K562 (cell line): Measurements from ENCODE around the gene ANO1. TPM values are rescaled to one million over a fixed set of nuclear protein-coding genes. Genes with fewer than 3 reads are reported as not detected.

Source experiments
- ATAC-seq: fragments of 200-7000 bp; cut with Tn5 transposase; 3 replicates; pipeline ENCODE4 v1.9.1; 2020; ENCODE audit warnings: moderate library complexity
- BruUV-seq: library from RNA; stranded (reverse); fragments of 400-500 nt; replicated peaks from 2 replicates; lab custom pipeline; 2021; lab: Mats Ljungman, UMichigan
- CTCF ChIA-PET: fragments of 300-600 bp; formaldehyde crosslinking; extraction: SDS; loops from one replicate; lab custom pipeline; 2021; ENCODE audit warnings: low intra/inter-chr PET ratio; lab: Yijun Ruan, JAX
- POLR2A ChIA-PET: fragments of 300-600, 350-650 bp; sonication (Branson Sonifier 250); formaldehyde crosslinking; extraction: SDS; loops from one replicate; lab custom pipeline; 2021; ENCODE audit warnings: antibody characterized with exemption, inconsistent platforms; lab: Yijun Ruan, JAX
- DNase-seq, 4 experiments: peaks; one replicate each; pipeline versions ENCODE4 v3.0.0 to v3.0.0-alpha.2; 2011 to 2018; ENCODE audit warnings: low spot score in 3 of 4, mixed read lengths in 3 of 4; ENCODE audit errors: extremely low read depth in 1 of 4
- FAIRE-seq: peaks from 2 replicates; lab custom pipeline; 2011; peaks lifted over from hg19 to GRCh38; lab: Jason Lieb, UNC
- H2AFZ ChIP-seq: 2 replicates; pipeline ENCODE4 v1.6.0; 2011; ENCODE audit warnings: low read depth, low read length, control low read depth, inconsistent platforms
- H3K27ac ChIP-seq: fragments of 200-600 bp; 3 replicates; pipeline ENCODE4 v1.8.0; 2011; ENCODE audit warnings: low read depth, mild to moderate bottlenecking, control low read depth, inconsistent platforms, low read length, moderate library complexity, mixed read lengths; ENCODE audit errors: extremely low read depth
- H3K27me3 ChIP-seq, 2 experiments: fragments of 300-600 bp in 1 of 2; 2 replicates in 1 of 2; 3 replicates in 1 of 2; pipeline versions ENCODE4 v1.6.0 to v1.8.0; 2011; ENCODE audit warnings: inconsistent platforms in 2 of 2, low read length in 2 of 2, mild to moderate bottlenecking in 1 of 2, mixed read lengths in 1 of 2, moderate library complexity in 1 of 2; ENCODE audit not compliant: control insufficient read depth in 2 of 2, insufficient read depth in 2 of 2
- H3K36me3 ChIP-seq: fragments of 300-600 bp; 3 replicates; pipeline ENCODE4 v1.8.0; 2011; ENCODE audit warnings: mild to moderate bottlenecking, low read length, inconsistent platforms; ENCODE audit not compliant: control insufficient read depth, insufficient read depth
- H3K4me1 ChIP-seq, 2 experiments: fragments of 200-600 bp in 1 of 2; replicated peaks in 1 of 2; 2 replicates in 1 of 2; 3 replicates in 1 of 2; pipeline versions ENCODE4 v1.5.1 to v1.8.0; 2011; ENCODE audit warnings: inconsistent platforms in 2 of 2, low read length in 2 of 2, mild to moderate bottlenecking in 1 of 2, mixed read lengths in 1 of 2, moderate library complexity in 1 of 2; ENCODE audit not compliant: control insufficient read depth in 2 of 2, insufficient read depth in 2 of 2
- H3K4me2 ChIP-seq: 2 replicates; pipeline ENCODE4 v1.6.1; 2011; ENCODE audit warnings: low read length, control low read depth, inconsistent platforms, mixed read lengths; ENCODE audit not compliant: insufficient read depth
- H3K4me3 ChIP-seq: fragments of 200-600 bp; sonication (generic), shearing (Covaris generic); 2 replicates; pipeline ENCODE4 v1.5.1; 2016; ENCODE audit warnings: control low read depth, inconsistent platforms
- H3K79me2 ChIP-seq: fragments of 200-600 bp; 3 replicates; pipeline ENCODE4 v1.8.0; 2011; ENCODE audit warnings: low read length, inconsistent platforms; ENCODE audit not compliant: control insufficient read depth, insufficient read depth
- H3K9ac ChIP-seq, 2 experiments: 2 replicates each; pipeline versions ENCODE4 v1.6.0 to v1.6.1; 2011; ENCODE audit warnings: low read depth in 2 of 2, low read length in 2 of 2, control low read depth in 1 of 2, inconsistent platforms in 1 of 2, mild to moderate bottlenecking in 1 of 2, mixed read lengths in 1 of 2; ENCODE audit not compliant: insufficient read depth in 1 of 2
- H3K9me1 ChIP-seq: one replicate; pipeline ENCODE4 v1.6.0; 2011; ENCODE audit warnings: inconsistent platforms, mild to moderate bottlenecking, low read length, moderate library complexity; ENCODE audit not compliant: control insufficient read depth, insufficient read depth
- H3K9me3 ChIP-seq: replicated peaks from 2 replicates; pipeline ENCODE4 v1.5.1; 2011; ENCODE audit warnings: low read depth, low read length, inconsistent platforms; ENCODE audit not compliant: control insufficient read depth, insufficient read depth
- H4K20me1 ChIP-seq: replicated peaks from 2 replicates; pipeline ENCODE4 v1.6.1; 2011; ENCODE audit warnings: low read length, inconsistent platforms, mixed read lengths; ENCODE audit not compliant: control insufficient read depth, insufficient read depth
- CREM ChIP-seq: IDR thresholded peaks from 2 replicates; pipeline ENCODE4 v1.6.1; 2014; ENCODE audit warnings: antibody characterized with exemption, low read depth
- DIDO1 ChIP-seq: fragments of 450-650 bp; IDR thresholded peaks from 2 replicates; pipeline ENCODE4 v1.6.1; 2016; ENCODE audit warnings: low read depth, missing biosample characterization, missing genetic modification characterization
- ESRRB ChIP-seq: fragments of 250-450 bp; sonication (Bioruptor Pico); IDR thresholded peaks from 2 replicates; pipeline ENCODE4 v1.5.0; 2020; ENCODE audit warnings: mild to moderate bottlenecking, moderate library complexity, borderline replicate concordance
- GATA2 ChIP-seq: sonication (generic); formaldehyde crosslinking; IDR thresholded peaks from 2 replicates; pipeline ENCODE4 v1.4.0; 2020; ENCODE audit warnings: mild to moderate bottlenecking, missing genetic modification reagents
- HDAC2 ChIP-seq: fragments of 450-650 bp; IDR thresholded peaks from 2 replicates; pipeline ENCODE4 v1.6.1; 2016; ENCODE audit warnings: mild to moderate bottlenecking
- HLTF ChIP-seq: fragments of 450-650 bp; IDR thresholded peaks from 2 replicates; pipeline ENCODE4 v1.6.1; 2016
- KDM1A ChIP-seq, 2 experiments: fragments of 450-650 bp; IDR thresholded peaks; 2 replicates each; pipeline ENCODE4 v1.6.1; 2016; ENCODE audit warnings: mild to moderate bottlenecking in 2 of 2
- MEIS2 ChIP-seq: fragments of 450-650 bp; IDR thresholded peaks from 2 replicates; pipeline ENCODE4 v1.6.1; 2014; ENCODE audit warnings: mild to moderate bottlenecking; ENCODE audit not compliant: partially characterized antibody
- NCOA4 ChIP-seq: fragments of 450-650 bp; IDR thresholded peaks from 2 replicates; pipeline ENCODE4 v1.6.1; 2018; ENCODE audit warnings: mild to moderate bottlenecking; ENCODE audit not compliant: partially characterized antibody
- NR3C1 ChIP-seq: sonication (generic); formaldehyde crosslinking; IDR thresholded peaks from 2 replicates; pipeline ENCODE4 v1.8.1; 2022; ENCODE audit warnings: missing genetic modification reagents
- SMAD3 ChIP-seq: fragments of 450-650 bp; formaldehyde crosslinking; conservative IDR thresholded peaks from 2 replicates; pipeline ENCODE4 v1.4.0; 2020; ENCODE audit warnings: mild to moderate bottlenecking
- TAL1 ChIP-seq: fragments of 450-650 bp; IDR thresholded peaks from 2 replicates; pipeline ENCODE4 v1.6.1; 2016; ENCODE audit warnings: mild to moderate bottlenecking
- TARDBP ChIP-seq: fragments of 450-650 bp; IDR thresholded peaks from 2 replicates; pipeline ENCODE4 v1.6.1; 2016
- XRCC3 ChIP-seq: fragments of 450-650 bp; IDR thresholded peaks from 2 replicates; pipeline ENCODE4 v1.6.1; 2017; ENCODE audit warnings: mild to moderate bottlenecking, moderate library complexity
- ZBTB8A ChIP-seq: fragments of 450-650 bp; IDR thresholded peaks from 2 replicates; pipeline ENCODE4 v1.6.1; 2018; ENCODE audit warnings: mild to moderate bottlenecking, moderate library complexity; ENCODE audit not compliant: partially characterized antibody
- ZNF644 ChIP-seq: fragments of 200-800 bp; sonication (Bioruptor generic); IDR thresholded peaks from 2 replicates; pipeline ENCODE4 v1.6.1; 2016; ENCODE audit warnings: low read depth, missing genetic modification characterization, missing compliant biosample characterization
- WGBS: fragments of 100-300 bp; shearing (Covaris generic); methylation state at CpG from one replicate; pipeline ENCODE4 v1.1.6; 2016; ENCODE audit warnings: low coverage, mixed read lengths; ENCODE audit not compliant: insufficient coverage; ENCODE audit errors: missing lambda C conversion rate; 5-methylcytosine and 5-hydroxymethylcytosine counted together
- in situ Hi-C: fragments of 300-500 bp; cut with MboI; formaldehyde crosslinking; loops from 4 replicates; pipeline ENCODE4 v1.15.0; 2018; ENCODE audit warnings: inconsistent platforms, mixed read lengths
- intact Hi-C: fragments of 100-400 bp; cut with micrococcal nuclease; formaldehyde crosslinking; loops from 2 replicates; pipeline ENCODE4 v1.14.2; 2022
- polyA plus RNA-seq, 8 experiments: library from polyadenylated mRNA; depleted of rRNA in 4 of 8; stranded (reverse) in 5 of 8; unstranded in 3 of 8; fragments of >200 nt; fragmentation: Nextera tagmentation in 2 of 8; fragmentation: Illumina TruSeq in 1 of 8; extraction: Ambion mirVana in 2 of 8; extraction: Trizol in 1 of 8; gene quantifications; 2 replicates each; pipeline versions ENCODE4 v1.2.1 to v1.2.3, GENCODE V29; 2011 to 2014; ENCODE audit warnings: inconsistent platforms in 1 of 8, missing spikeins in 1 of 8
- total RNA-seq, 7 experiments: library from RNA; depleted of rRNA in 6 of 7; stranded (reverse); fragments of >200 nt in 6 of 7; fragmentation: Illumina TruSeq in 2 of 7; extraction: Trizol in 2 of 7; gene quantifications; 2 replicates each; pipeline versions ENCODE4 v1.2.1 to v1.2.3, GENCODE V29; 2011 to 2021; ENCODE audit warnings: low replicate concordance in 1 of 7
- TF ChIP-seq, protein P1 (sequence below): sonication (generic); formaldehyde crosslinking; IDR thresholded peaks from 2 replicates; pipeline ENCODE4 v1.8.0; 2022; ENCODE audit warnings: mild to moderate bottlenecking, missing genetic modification reagents
- TF ChIP-seq, protein P2 (sequence below): fragments of 250-450 bp; sonication (Bioruptor Pico); IDR thresholded peaks from 2 replicates; pipeline ENCODE4 v1.9.0; 2021; ENCODE audit warnings: mild to moderate bottlenecking, inconsistent platforms
- TF ChIP-seq, protein P3 (sequence below), 2 experiments: IDR thresholded peaks in 1 of 2; conservative IDR thresholded peaks in 1 of 2; 2 replicates each; pipeline ENCODE4 v1.6.1; 2016; ENCODE audit warnings: low read depth in 2 of 2, mild to moderate bottlenecking in 1 of 2, missing compliant biosample characterization in 1 of 2, missing genetic modification characterization in 1 of 2, moderate library complexity in 1 of 2

Gene ANO1
- total and polyA plus RNA-seq, 9 of the 15 experiments (the other 6 are each of a cell fraction or from before 2014, with no cell fraction given), result not detected

DNA sequence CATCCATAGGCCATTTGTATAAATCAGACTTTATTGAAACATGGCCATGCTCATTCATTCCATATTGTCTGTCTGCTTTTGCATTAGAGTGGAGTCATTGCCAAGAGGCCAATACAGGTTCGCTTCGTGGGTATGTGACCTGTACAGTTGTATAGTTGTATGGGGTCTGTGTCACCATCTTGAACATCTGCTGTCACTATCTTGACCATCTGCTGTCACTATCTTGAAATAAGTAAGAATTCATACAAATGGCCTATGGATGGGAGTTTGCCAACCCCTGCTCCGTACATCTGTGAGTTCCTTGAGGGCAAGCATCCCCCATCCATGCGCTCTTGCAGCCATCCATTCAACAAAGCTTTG, 44.4 kb upstream of the ANO1 start:
- intact Hi-C loops (no loop called here), in situ Hi-C loops (no loop called here)
- Histone ChIP-seq H3K4me1 (no peaks in the 10 kb centered on the region), H3K9me1 (no peaks in the 10 kb centered on the region), H3K27me3 (peaks cover 26 to 87% of the 10 kb centered on the region in 2 experiments; a peak in 3 of 5 replicates), H3K36me3 (no peaks in the 10 kb centered on the region), H3K79me2 (no peaks in the 10 kb centered on the region), H3K4me3 (no peak overlapping the region), H3K9me3 (no peaks in the 10 kb centered on the region), H3K27ac (no peak overlapping the region), H2AFZ (no peak overlapping the region), H3K4me2 (no peak overlapping the region)
- FAIRE-seq, result no peak
- ATAC-seq, result no peak
- ChIA-PET CTCF (no interaction called here), POLR2A (no interaction called here)
- BruUV-seq, result no TSS peak
- no peak for DNase-seq
- TF ChIP-seq NR3C1 (no peak), SMAD3 (CRISPR knock-in tag) (no peak), NCOA4 (no peak), KDM1A (IDR thresholded peaks at IDR 0.05) (no peak), ZBTB8A (no peak), MEIS2 (no peak), ESRRB (CRISPR knock-in tag) (no peak), TARDBP (no peak), XRCC3 (no peak), ZNF644 (tag) (no peak), DIDO1 (tag) (no peak), TAL1 (no peak), GATA2 (CRISPR knock-in tag) (no peak), HLTF (no peak), CREM (no peak), HDAC2 (no peak)
- TF ChIP-seq, protein P1, sequence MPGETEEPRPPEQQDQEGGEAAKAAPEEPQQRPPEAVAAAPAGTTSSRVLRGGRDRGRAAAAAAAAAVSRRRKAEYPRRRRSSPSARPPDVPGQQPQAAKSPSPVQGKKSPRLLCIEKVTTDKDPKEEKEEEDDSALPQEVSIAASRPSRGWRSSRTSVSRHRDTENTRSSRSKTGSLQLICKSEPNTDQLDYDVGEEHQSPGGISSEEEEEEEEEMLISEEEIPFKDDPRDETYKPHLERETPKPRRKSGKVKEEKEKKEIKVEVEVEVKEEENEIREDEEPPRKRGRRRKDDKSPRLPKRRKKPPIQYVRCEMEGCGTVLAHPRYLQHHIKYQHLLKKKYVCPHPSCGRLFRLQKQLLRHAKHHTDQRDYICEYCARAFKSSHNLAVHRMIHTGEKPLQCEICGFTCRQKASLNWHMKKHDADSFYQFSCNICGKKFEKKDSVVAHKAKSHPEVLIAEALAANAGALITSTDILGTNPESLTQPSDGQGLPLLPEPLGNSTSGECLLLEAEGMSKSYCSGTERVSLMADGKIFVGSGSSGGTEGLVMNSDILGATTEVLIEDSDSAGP (CRISPR knock-in tag), result no peak
- TF ChIP-seq, protein P2, sequence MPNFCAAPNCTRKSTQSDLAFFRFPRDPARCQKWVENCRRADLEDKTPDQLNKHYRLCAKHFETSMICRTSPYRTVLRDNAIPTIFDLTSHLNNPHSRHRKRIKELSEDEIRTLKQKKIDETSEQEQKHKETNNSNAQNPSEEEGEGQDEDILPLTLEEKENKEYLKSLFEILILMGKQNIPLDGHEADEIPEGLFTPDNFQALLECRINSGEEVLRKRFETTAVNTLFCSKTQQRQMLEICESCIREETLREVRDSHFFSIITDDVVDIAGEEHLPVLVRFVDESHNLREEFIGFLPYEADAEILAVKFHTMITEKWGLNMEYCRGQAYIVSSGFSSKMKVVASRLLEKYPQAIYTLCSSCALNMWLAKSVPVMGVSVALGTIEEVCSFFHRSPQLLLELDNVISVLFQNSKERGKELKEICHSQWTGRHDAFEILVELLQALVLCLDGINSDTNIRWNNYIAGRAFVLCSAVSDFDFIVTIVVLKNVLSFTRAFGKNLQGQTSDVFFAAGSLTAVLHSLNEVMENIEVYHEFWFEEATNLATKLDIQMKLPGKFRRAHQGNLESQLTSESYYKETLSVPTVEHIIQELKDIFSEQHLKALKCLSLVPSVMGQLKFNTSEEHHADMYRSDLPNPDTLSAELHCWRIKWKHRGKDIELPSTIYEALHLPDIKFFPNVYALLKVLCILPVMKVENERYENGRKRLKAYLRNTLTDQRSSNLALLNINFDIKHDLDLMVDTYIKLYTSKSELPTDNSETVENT (CRISPR knock-in tag), result no peak
- TF ChIP-seq, protein P3, sequence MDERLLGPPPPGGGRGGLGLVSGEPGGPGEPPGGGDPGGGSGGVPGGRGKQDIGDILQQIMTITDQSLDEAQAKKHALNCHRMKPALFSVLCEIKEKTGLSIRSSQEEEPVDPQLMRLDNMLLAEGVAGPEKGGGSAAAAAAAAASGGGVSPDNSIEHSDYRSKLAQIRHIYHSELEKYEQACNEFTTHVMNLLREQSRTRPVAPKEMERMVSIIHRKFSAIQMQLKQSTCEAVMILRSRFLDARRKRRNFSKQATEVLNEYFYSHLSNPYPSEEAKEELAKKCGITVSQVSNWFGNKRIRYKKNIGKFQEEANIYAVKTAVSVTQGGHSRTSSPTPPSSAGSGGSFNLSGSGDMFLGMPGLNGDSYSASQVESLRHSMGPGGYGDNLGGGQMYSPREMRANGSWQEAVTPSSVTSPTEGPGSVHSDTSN (CRISPR knock-in tag; IDR thresholded peaks at IDR 0.05; ENCODE audit: low read depth), result no peak
- TF ChIP-seq, protein P3 (tag; conservative IDR thresholded peaks at IDR 0.05; ENCODE audit: low read depth), result no peak
- TF ChIP-seq, all 486 proteins: peak for 0
- Histone ChIP-seq H3K9ac (no peak overlapping the region), H4K20me1 (no peaks in the 10 kb centered on the region)
- WGBS, result 6% methylated on average over 4 of the region's 4 CpGs
